GM21723 (cell line): Measurements from ENCODE around the gene PDCD2L.
"Not testable (repeated sequence)": the region's sequence is repeated elsewhere in the genome, so short reads cannot be mapped to it uniquely, and the experiment has no call there.

Experiments
- ATAC-seq: cut with Tn5 transposase; IDR thresholded peaks from one replicate; pipeline ENCODE4 v1.9.1; 2021; ENCODE audit warnings: mild to moderate bottlenecking, moderate library complexity; ENCODE audit not compliant: unreplicated experiment

The PDCD2L gene

DNA sequence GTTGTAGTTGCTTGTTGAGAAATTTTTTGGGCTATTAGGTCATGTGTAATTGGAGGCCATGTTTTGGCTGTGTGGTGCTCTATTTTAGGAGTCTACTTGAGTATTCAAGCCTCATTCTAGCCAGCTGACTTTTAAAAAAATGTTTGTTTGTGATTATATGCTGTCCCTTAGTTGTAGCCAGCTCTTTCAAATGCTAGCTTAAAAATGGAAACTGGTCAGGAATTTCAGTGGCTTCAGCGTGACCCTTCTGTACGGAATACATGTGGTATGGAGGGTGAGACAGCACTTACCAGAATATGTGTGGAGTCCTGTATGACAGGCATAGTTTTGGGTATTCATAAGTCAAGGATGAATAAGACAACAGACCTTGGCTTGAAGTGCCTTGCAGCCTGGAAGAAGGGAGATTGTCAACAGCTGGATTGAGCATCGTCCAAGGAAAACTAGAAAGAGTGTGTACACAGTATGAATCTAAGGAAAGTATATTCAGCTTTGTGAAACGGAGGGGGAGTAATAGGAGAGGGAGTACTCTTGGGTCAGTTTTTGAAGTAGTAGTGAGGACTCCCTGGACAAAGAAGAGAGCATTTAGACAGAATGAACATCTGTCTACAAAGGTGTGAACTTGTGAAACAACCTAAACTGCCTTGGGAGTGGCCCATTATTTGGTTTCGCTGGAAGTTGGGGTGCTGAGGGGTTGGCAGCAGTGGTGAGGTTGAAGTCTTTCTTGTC, 57.3 kb downstream of the PDCD2L start:
- no peak for ATAC-seq

GRCh38 chr19:34464785-34465184, 60.6 kb downstream of the PDCD2L start:
- ATAC-seq = not testable (repeated sequence)

DNA sequence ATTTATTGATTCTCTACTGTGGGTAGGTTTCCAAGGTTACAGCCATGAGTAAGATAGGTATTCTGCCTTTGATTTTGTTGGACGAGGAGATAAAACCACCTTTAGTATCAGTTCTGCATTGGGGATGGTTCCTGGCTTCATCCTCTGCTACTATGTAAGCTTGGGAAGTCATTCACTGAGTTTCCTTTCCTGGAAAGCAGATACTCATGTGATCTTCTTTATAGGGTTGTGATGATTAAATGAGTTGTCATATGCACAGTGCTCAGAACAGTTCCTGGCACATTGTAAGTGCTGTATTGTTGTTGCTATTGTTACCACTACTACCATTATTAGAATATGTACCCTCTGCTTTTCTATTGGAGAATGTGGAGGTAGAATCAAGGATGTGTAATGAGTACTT, 64.2 kb downstream of the PDCD2L start:
- no peak for ATAC-seq

DNA sequence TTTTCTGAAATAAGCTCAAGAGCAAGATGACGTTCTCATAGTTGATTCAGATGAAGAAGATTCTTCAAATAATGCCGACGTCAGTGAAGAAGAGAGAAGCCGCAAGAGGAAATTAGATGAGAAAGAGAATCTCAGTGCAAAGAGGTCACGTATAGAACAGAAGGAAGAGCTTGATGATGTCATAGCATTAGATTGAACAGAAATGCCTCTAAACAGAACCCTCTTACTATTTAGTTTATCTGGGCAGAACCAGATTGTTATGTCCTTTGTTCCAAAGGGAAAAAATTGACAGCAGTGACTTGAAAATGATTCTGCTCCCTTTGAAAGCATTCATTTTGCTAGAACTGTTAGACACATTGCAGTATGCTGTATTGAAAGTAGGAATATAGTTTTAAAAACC, 64.8 kb downstream of the PDCD2L start:
- not testable (repeated sequence) for ATAC-seq

GRCh38 chr19:34471906-34472700, 67.9 kb downstream of the PDCD2L start:
- ATAC-seq = no peak

GRCh38 chr19:34474233-34474989, 70.2 kb downstream of the PDCD2L start:
- ATAC-seq = no peak

GRCh38 chr19:34475026-34475974, 71.1 kb downstream of the PDCD2L start:
- no peak for ATAC-seq
